Measurements from ENCODE around the gene NUP62.

GRCh38 chr19:49939721-49940481 lies 10.6 kb upstream of the NUP62 start:
- TF ChIP-seq POLR2AphosphoS5 (IDR thresholded peaks at IDR 0.05) = peak in 2 of 3 donors; percentile 41 to 48
- TF ChIP-seq, protein P1, sequence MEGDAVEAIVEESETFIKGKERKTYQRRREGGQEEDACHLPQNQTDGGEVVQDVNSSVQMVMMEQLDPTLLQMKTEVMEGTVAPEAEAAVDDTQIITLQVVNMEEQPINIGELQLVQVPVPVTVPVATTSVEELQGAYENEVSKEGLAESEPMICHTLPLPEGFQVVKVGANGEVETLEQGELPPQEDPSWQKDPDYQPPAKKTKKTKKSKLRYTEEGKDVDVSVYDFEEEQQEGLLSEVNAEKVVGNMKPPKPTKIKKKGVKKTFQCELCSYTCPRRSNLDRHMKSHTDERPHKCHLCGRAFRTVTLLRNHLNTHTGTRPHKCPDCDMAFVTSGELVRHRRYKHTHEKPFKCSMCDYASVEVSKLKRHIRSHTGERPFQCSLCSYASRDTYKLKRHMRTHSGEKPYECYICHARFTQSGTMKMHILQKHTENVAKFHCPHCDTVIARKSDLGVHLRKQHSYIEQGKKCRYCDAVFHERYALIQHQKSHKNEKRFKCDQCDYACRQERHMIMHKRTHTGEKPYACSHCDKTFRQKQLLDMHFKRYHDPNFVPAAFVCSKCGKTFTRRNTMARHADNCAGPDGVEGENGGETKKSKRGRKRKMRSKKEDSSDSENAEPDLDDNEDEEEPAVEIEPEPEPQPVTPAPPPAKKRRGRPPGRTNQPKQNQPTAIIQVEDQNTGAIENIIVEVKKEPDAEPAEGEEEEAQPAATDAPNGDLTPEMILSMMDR (IDR thresholded peaks at IDR 0.05 in 8 of 11, conservative IDR thresholded peaks at IDR 0.05 in 3 of 11) = no peak

Measured in spleen (tissue), 7 donors.